HL-60 (cell line): ENCODE data around the gene CDYL.

Experiments used
- DNase-seq, 2 experiments: peaks; one replicate each; pipeline ENCODE4 v3.0.0-alpha.2; 2010 to 2020; ENCODE audit warnings: low read depth in 1 of 2, low spot score in 1 of 2
- H3K27ac ChIP-seq: fragments of 250-450 bp; sonication (Bioruptor Pico); replicated peaks from 2 replicates; pipeline ENCODE4 v1.5.1; 2020; ENCODE audit warnings: mild to moderate bottlenecking, moderate library complexity
- H3K27me3 ChIP-seq: fragments of 250-450 bp; sonication (Bioruptor Pico); 2 replicates; pipeline ENCODE4 v1.5.1; 2021; ENCODE audit warnings: mild to moderate bottlenecking, moderate library complexity; ENCODE audit not compliant: insufficient read depth, poor library complexity, severe bottlenecking
- H3K4me3 ChIP-seq: replicated peaks from 2 replicates; pipeline ENCODE4 v1.5.1; 2011; ENCODE audit warnings: mild to moderate bottlenecking, control low read depth, low read length; ENCODE audit not compliant: insufficient read depth
- GABPA ChIP-seq: IDR thresholded peaks from 2 replicates; pipeline ENCODE4 v1.6.1; 2012; ENCODE audit warnings: low read depth
- POLR2AphosphoS5 ChIP-seq: IDR thresholded peaks from 2 replicates; pipeline ENCODE4 v1.6.1; 2012; ENCODE audit warnings: low read depth
- SPI1 ChIP-seq: IDR thresholded peaks from 2 replicates; pipeline ENCODE4 v1.6.1; 2012; ENCODE audit warnings: low read depth, mild to moderate bottlenecking, borderline replicate concordance
- TF ChIP-seq, protein P1 (sequence below): IDR thresholded peaks from 2 replicates; pipeline ENCODE4 v1.6.1; 2012; ENCODE audit warnings: low read depth; ENCODE audit not compliant: insufficient replicate concordance
- TF ChIP-seq, protein P2 (sequence below): IDR thresholded peaks from one replicate; pipeline ENCODE4 v1.5.1; 2011; ENCODE audit warnings: low read length, control low read depth, inconsistent platforms; ENCODE audit not compliant: insufficient read depth

CDYL gene

DNA sequence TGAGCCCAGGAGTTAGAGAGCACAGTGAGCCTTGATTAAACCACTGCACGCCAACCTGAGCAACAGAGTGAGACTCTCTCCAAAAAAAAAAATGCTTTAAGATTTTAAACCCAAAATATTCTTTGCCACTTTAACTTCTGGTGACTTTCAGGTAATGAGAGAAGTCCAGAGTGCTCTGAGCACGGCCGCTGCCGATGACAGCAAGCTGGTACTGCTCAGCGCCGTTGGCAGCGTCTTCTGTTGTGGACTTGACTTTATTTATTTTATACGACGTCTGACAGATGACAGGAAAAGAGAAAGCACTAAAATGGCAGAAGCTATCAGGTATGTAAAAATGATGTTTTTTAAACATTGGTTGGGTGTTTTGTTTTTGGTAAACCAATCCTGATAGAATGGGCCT, 161.2 kb downstream of the CDYL start:
- no peak overlapping the region for H3K4me3 ChIP-seq
- TF ChIP-seq, protein P1, sequence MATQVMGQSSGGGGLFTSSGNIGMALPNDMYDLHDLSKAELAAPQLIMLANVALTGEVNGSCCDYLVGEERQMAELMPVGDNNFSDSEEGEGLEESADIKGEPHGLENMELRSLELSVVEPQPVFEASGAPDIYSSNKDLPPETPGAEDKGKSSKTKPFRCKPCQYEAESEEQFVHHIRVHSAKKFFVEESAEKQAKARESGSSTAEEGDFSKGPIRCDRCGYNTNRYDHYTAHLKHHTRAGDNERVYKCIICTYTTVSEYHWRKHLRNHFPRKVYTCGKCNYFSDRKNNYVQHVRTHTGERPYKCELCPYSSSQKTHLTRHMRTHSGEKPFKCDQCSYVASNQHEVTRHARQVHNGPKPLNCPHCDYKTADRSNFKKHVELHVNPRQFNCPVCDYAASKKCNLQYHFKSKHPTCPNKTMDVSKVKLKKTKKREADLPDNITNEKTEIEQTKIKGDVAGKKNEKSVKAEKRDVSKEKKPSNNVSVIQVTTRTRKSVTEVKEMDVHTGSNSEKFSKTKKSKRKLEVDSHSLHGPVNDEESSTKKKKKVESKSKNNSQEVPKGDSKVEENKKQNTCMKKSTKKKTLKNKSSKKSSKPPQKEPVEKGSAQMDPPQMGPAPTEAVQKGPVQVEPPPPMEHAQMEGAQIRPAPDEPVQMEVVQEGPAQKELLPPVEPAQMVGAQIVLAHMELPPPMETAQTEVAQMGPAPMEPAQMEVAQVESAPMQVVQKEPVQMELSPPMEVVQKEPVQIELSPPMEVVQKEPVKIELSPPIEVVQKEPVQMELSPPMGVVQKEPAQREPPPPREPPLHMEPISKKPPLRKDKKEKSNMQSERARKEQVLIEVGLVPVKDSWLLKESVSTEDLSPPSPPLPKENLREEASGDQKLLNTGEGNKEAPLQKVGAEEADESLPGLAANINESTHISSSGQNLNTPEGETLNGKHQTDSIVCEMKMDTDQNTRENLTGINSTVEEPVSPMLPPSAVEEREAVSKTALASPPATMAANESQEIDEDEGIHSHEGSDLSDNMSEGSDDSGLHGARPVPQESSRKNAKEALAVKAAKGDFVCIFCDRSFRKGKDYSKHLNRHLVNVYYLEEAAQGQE: no peak
- TF ChIP-seq GABPA (no peak), SPI1 (no peak)
- TF ChIP-seq, protein P2, sequence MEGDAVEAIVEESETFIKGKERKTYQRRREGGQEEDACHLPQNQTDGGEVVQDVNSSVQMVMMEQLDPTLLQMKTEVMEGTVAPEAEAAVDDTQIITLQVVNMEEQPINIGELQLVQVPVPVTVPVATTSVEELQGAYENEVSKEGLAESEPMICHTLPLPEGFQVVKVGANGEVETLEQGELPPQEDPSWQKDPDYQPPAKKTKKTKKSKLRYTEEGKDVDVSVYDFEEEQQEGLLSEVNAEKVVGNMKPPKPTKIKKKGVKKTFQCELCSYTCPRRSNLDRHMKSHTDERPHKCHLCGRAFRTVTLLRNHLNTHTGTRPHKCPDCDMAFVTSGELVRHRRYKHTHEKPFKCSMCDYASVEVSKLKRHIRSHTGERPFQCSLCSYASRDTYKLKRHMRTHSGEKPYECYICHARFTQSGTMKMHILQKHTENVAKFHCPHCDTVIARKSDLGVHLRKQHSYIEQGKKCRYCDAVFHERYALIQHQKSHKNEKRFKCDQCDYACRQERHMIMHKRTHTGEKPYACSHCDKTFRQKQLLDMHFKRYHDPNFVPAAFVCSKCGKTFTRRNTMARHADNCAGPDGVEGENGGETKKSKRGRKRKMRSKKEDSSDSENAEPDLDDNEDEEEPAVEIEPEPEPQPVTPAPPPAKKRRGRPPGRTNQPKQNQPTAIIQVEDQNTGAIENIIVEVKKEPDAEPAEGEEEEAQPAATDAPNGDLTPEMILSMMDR: no peak
- DNase-seq: no peak

DNA sequence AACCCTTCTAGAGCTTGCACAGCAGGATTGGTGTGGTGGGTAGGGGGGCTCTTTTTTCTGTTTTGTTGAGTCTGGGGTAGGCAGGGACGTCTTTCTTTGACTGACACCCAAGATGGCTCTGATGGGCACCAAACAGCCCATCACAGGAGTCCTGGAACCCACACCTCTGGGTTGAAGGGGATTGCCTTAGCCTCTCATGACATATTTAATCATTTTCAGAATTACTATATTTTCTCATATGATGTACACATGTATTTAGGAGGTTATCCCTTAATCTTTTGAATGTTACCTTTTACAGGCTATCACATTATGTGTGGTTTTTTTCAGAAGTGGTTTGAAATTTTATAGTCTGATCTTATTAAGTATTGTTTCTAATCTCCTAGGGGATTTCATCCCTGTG, 163.0 kb downstream of the CDYL start:
- TF ChIP-seq GABPA: no peak
- TF ChIP-seq SPI1: no peak
- TF ChIP-seq POLR2AphosphoS5: no peak
- TF ChIP-seq, protein P1: no peak
- TF ChIP-seq, protein P2: no peak
- H3K27me3 ChIP-seq: no peaks in the 10 kb centered on the region
- DNase-seq: no peak

More for the DNA sequence above, 161.2 kb downstream of the CDYL start:
- Histone ChIP-seq H3K27me3 (no peaks in the 10 kb centered on the region), H3K27ac (no peak overlapping the region)

DNA sequence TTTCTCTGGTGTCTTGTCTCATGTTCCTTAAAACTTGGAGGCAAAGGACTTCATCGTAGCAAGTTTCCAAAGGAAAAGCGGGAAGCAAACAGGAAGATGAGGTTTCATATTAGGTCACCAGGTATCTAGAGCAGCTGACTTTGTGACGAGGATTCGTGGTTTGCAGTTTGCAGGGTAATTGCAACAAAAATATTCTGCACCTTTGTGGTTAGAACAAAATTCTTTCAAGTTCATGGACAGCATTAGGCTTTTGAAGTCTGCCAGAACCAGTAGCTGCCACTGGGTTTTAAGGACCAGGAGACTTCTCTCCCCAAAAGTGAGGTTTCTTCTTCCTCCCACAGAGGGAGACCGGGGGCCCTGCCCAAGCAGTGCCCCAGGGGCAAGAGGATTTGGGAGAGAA, 164.2 kb downstream of the CDYL start:
- Histone ChIP-seq H3K4me3 (no peak overlapping the region), H3K27me3 (no peaks in the 10 kb centered on the region), H3K27ac (no peak overlapping the region)
- TF ChIP-seq GABPA (no peak), SPI1 (no peak), POLR2AphosphoS5 (no peak)
- TF ChIP-seq, protein P1: no peak
- TF ChIP-seq, protein P2: no peak
- no peak for DNase-seq

More for the DNA sequence above, 163.0 kb downstream of the CDYL start:
- H3K27ac ChIP-seq: no peak overlapping the region
- H3K4me3 ChIP-seq: no peak overlapping the region
